Brain microvascular endothelial cell (primary cell): ENCODE data around the gene APLN.

Experiments used
- DNase-seq: peaks from one replicate; pipeline ENCODE4 v3.0.0-alpha.2; 2020
- H3K27ac ChIP-seq: fragments of 250-450 bp; sonication (Bioruptor Pico); 2 replicates; pipeline ENCODE4 v1.5.1; 2020; ENCODE audit warnings: mild to moderate bottlenecking, moderate library complexity
- H3K27me3 ChIP-seq: fragments of 250-450 bp; sonication (Bioruptor Pico); replicated peaks from 2 replicates; pipeline ENCODE4 v1.5.1; 2020; ENCODE audit warnings: mild to moderate bottlenecking
- H3K36me3 ChIP-seq: fragments of 250-450 bp; sonication (Bioruptor Pico); replicated peaks from 2 replicates; pipeline ENCODE4 v1.5.1; 2020; ENCODE audit warnings: mild to moderate bottlenecking
- H3K4me3 ChIP-seq: 2 replicates; pipeline ENCODE4 v1.5.1; 2011; ENCODE audit warnings: low read depth, mild to moderate bottlenecking, control low read depth, low read length, moderate library complexity
- in situ Hi-C: cut with HindIII; loops from 2 replicates; pipeline ENCODE4 v1.10.0; 2017; ENCODE audit warnings: low sequenced_read_pairs, low pct_ligation_motif_present
- TF ChIP-seq, protein P1 (sequence below): IDR thresholded peaks from 2 replicates; pipeline ENCODE4 v1.5.1; 2011; ENCODE audit warnings: low read depth, mild to moderate bottlenecking, moderate library complexity, low read length, control low read depth, inconsistent platforms; ENCODE audit errors: missing control alignments

Gene APLN

DNA sequence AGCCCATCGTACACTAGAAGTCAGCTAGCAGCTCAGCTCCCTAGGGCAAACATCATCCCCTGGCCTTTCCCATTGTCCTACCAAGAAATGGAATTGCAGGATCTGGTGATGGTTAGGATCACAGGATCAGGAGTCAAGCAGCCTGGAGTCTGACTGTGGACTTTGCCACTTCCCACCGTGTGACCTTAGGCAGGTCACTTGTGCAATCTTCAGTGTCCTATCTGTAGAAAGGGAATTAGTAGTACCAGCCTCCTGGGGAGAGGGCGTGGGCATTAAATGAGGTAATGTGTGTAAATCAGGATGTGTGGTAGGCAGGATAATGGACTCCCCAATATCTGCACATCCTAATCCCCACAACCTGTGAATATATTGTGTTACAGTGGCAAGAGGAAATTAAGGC, 38.6 kb upstream of the APLN start:
- H3K27me3 ChIP-seq = no peaks in the 10 kb centered on the region
- no peak overlapping the region for H3K4me3 ChIP-seq
- in situ Hi-C loops = no loop called here
- TF ChIP-seq, protein P1, sequence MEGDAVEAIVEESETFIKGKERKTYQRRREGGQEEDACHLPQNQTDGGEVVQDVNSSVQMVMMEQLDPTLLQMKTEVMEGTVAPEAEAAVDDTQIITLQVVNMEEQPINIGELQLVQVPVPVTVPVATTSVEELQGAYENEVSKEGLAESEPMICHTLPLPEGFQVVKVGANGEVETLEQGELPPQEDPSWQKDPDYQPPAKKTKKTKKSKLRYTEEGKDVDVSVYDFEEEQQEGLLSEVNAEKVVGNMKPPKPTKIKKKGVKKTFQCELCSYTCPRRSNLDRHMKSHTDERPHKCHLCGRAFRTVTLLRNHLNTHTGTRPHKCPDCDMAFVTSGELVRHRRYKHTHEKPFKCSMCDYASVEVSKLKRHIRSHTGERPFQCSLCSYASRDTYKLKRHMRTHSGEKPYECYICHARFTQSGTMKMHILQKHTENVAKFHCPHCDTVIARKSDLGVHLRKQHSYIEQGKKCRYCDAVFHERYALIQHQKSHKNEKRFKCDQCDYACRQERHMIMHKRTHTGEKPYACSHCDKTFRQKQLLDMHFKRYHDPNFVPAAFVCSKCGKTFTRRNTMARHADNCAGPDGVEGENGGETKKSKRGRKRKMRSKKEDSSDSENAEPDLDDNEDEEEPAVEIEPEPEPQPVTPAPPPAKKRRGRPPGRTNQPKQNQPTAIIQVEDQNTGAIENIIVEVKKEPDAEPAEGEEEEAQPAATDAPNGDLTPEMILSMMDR = no peak
- H3K36me3 ChIP-seq = no peaks in the 10 kb centered on the region
- DNase-seq = no peak
- no peak overlapping the region for H3K27ac ChIP-seq

DNA sequence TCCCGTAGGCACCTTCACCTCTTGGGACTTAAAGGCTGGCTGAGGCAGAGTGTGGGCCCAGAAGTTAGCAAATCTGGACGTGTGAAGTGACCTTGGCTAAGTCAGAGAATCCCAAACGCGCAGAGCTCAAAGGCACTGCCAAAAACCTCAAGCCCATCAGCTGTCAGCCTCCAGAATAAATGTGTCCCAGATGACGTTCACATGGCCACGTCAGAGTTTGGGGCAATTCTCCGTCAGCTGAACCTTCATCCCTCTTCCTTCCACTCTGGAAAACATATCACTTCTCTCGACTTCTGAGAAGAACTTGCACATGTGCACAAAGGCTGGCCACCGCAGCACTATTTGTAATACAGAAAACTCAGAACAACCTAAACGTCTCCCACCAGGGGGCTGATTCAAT, 35.7 kb upstream of the APLN start:
- TF ChIP-seq, protein P1 = no peak
- Histone ChIP-seq H3K4me3 (no peak overlapping the region), H3K36me3 (no peaks in the 10 kb centered on the region), H3K27me3 (no peaks in the 10 kb centered on the region), H3K27ac (no peak overlapping the region)
- in situ Hi-C loops = no loop called here
- no peak for DNase-seq

DNA sequence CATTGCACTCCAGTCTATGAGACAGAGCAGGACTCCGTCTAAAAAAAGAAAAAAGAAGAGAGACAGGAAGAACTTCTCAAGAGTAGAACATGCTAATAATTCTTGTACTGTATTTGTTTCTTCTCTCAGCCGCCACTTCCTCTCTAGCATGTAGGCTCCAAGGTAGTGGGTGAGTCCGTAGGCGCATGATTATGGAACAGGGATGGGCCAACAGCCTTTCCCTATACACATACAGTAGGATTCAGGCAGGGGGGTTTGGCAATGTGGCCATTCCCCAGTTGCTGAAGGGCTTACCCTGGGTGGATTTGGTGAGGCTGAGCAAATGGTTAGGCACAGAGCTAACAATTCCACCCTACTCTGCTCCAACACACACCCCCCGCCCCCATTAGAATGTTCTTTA, 35.0 kb upstream of the APLN start:
- no peak overlapping the region for H3K27ac ChIP-seq
- H3K27me3 ChIP-seq = no peaks in the 10 kb centered on the region
- no peaks in the 10 kb centered on the region for H3K36me3 ChIP-seq
- no peak for DNase-seq
- in situ Hi-C loops = no loop called here
- TF ChIP-seq, protein P1 = no peak
- no peak overlapping the region for H3K4me3 ChIP-seq

DNA sequence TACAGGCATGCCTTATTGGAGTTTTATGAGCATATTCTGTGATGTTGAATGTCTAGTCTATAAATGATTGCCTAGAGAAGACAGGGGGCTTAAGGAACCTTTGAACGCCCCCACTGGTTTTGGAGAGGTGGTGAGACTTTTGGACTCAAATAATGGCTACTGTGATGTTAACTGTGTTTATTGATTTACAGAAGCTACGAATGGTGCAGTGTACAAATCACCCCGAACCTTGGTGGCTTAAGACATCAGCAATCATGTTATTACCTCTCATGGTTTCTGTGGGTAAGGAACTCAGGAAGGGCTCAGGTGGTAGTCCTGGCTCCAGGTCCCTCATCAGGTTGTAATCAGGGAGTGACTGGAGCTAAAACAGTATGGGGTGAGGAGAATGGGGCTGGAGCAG, 33.3 kb upstream of the APLN start:
- in situ Hi-C loops = no loop called here
- H3K27me3 ChIP-seq = no peaks in the 10 kb centered on the region
- H3K36me3 ChIP-seq = no peaks in the 10 kb centered on the region
- no peak for DNase-seq
- H3K27ac ChIP-seq = no peak overlapping the region
- TF ChIP-seq, protein P1 = no peak
- H3K4me3 ChIP-seq = no peak overlapping the region

DNA sequence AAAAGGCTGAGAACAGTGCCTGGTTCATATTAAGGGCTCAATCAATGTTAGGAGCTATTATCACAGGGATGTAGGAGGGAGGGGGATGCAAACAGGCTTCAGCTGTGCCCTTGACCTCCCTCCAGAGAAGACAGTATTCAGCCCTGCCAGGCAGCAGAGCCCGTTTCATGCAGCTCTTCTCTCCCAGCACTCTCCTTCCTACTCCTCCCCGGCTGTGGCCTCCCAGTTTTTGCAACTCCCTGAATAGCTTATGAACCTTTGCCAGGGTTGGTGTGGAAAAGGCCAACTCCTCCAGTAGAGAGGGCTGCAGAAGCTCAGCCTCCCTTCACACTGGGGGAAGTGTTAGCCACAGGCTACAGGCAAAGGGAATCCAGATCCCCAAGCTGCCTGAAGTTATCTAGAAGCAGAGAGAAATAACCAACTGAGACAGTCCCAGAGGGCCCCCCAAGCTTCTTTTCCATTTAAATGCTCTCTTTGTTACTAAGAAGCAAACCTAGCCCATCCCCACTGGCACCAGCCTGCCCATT, 31.7 kb upstream of the APLN start:
- TF ChIP-seq, protein P1 = no peak
- no peak for DNase-seq
- H3K27ac ChIP-seq = no peak overlapping the region
- H3K36me3 ChIP-seq = no peaks in the 10 kb centered on the region
- in situ Hi-C loops = no loop called here
- H3K27me3 ChIP-seq = no peaks in the 10 kb centered on the region
- no peak overlapping the region for H3K4me3 ChIP-seq

DNA sequence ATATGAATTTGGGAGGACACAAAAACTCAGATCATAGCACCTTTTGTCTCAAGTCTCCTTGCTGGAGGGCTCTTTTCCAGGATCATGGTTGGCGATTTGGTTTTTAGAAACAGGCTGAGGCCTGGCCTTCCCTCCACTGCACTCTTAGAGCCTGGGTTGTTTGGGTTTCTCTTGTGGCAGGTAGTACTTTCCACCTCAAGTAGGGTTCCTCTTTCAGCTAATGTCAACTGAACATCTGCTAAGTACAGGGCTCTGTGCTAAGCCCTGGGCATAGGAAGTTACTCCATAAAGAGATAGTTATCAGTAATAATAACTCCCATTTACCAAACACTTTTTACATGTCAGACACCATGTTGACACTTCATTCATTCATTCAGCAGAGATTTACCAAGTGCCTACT, 28.2 kb upstream of the APLN start:
- in situ Hi-C loops = no loop called here
- Histone ChIP-seq H3K36me3 (no peaks in the 10 kb centered on the region), H3K4me3 (no peak overlapping the region), H3K27ac (no peak overlapping the region), H3K27me3 (no peaks in the 10 kb centered on the region)
- no peak for DNase-seq
- TF ChIP-seq, protein P1 = no peak
